ENCODE data around the gene SF3A1. TPM values are rescaled to one million over a fixed set of nuclear protein-coding genes. Genes with fewer than 3 reads are reported as not detected.

The SF3A1 gene
- total and polyA plus RNA-seq, 2 of the 8 experiments (the other 6 are each of a cell fraction or from before 2014, with no cell fraction given): 27.8 to 285 TPM

DNA sequence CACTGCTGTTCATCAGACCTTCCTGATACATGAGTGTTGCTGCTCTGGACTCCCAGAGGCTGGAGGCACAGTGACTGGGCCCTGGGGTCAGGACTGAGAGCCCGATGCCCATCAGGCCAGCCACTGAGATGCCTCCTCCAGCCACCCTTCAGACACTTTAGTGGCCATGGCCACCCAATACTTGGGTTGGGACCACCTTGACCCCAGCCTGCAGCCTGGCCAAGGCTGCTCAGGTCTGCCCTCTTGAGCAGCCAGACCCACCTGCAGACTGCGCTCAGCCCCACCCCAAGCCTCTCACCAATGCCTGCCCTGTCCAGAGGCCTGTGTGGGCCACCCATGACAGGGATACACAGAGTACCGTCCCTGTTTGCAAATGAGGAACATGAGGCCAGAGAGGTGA lies 26.4 kb upstream of the SF3A1 start:
- Histone ChIP-seq H3K79me2 (ENCODE audit: control insufficient read depth in 1 of 2, insufficient read depth in 2 of 2, low read length in 2 of 2) (no peaks in the 10 kb centered on the region; a peak in 1 of 4 replicates), H4K20me1 (replicated peaks in 1 of 2; ENCODE audit: control insufficient read depth in 1 of 2, insufficient read depth in 2 of 2, low read length in 2 of 2) (peaks cover 2% of the 10 kb centered on the region in 2 experiments), H3K27ac (ENCODE audit: low read depth, low read length) (no peak overlapping the region), H3K4me2 (ENCODE audit: insufficient read depth in 1 of 2, low read depth in 2 of 2, low read length in 2 of 2) (no peak overlapping the region), H2AK5ac (ENCODE audit: low read depth, low read length) (no peak overlapping the region), H3K36me3 (ENCODE audit: control insufficient read depth in 2 of 4, insufficient read depth in 4 of 4, low read length in 3 of 4) (peaks cover 0 to 4% (median under 1%) of the 10 kb centered on the region in 4 experiments; a peak in 3 of 8 replicates), H2BK120ac (replicated peaks; ENCODE audit: low read depth, low read length) (no peak overlapping the region), H3K9me3 (ENCODE audit: insufficient read depth in 2 of 2, low read depth in 1 of 2, low read length in 1 of 2) (no peaks in the 10 kb centered on the region), H4K91ac (replicated peaks; ENCODE audit: insufficient read length, low read length) (no peak overlapping the region), H4K5ac (ENCODE audit: insufficient read length, low read depth, low read length) (no peak overlapping the region), H3K18ac (ENCODE audit: extremely low read depth, low read length) (no peak overlapping the region), H3K4me3 (ENCODE audit: extremely low read depth in 1 of 4, insufficient read depth in 2 of 4, low read depth in 3 of 4, low read length in 4 of 4) (no peak overlapping the region), H2BK20ac (ENCODE audit: low read length) (no peak overlapping the region), H3K27me3 (replicated peaks in 1 of 4; ENCODE audit: control insufficient read depth in 3 of 4, extremely low read depth in 1 of 4, insufficient read depth in 3 of 4, low read length in 3 of 4) (no peaks in the 10 kb centered on the region), H3K4ac (replicated peaks; ENCODE audit: insufficient read length, low read depth, low read length) (no peak overlapping the region), H2BK12ac (ENCODE audit: low read depth, low read length) (no peak overlapping the region), H3K14ac (ENCODE audit: insufficient read length) (no peak overlapping the region), H4K8ac (ENCODE audit: extremely low read depth, insufficient read depth, low read length) (no peak overlapping the region), H3K56ac (replicated peaks; ENCODE audit: insufficient read length, low read depth, low read length) (no peak overlapping the region), H3K9ac (replicated peaks in 1 of 4; ENCODE audit: extremely low read depth in 1 of 4, low read depth in 3 of 4, low read length in 3 of 4) (no peak overlapping the region), H3K4me1 (replicated peaks in 1 of 4; ENCODE audit: control insufficient read depth in 3 of 4, insufficient read depth in 4 of 4, low read length in 3 of 4) (peaks cover 0 to 7% (median 2%) of the 10 kb centered on the region in 4 experiments; a peak in 4 of 7 replicates), H2AFZ (ENCODE audit: low read length) (no peak overlapping the region), H2BK5ac (ENCODE audit: low read depth, low read length) (no peak overlapping the region), H3K79me1 (ENCODE audit: low read depth, low read length) (no peaks in the 10 kb centered on the region), H2BK15ac (ENCODE audit: low read length) (no peak overlapping the region), H3K23ac (ENCODE audit: insufficient read length) (no peak overlapping the region), H3K23me2 (ENCODE audit: low read depth, low read length) (peaks cover 4% of the 10 kb centered on the region; the same call in 1 of the 2 replicates)
- CTCF ChIA-PET (ENCODE audit: partially characterized antibody): interaction anchor here (0.7 to 2.5 kb wide), 10 partner anchors 9 to 95 kb away, joined by 3 to 10 read pairs (median 5); no protein-coding TSS in a partner anchor
- FAIRE-seq (no peak), DNase-seq (ENCODE audit: low read depth in 1 of 2, low spot score in 2 of 2) (no peak)
- 81% methylated on average over 3 of the region's 3 CpGs; no CpG with 5 or more reads in 1 of the 2 experiments for WGBS, 2 experiments (ENCODE audit: extremely low coverage in 1 of 2, insufficient coverage in 1 of 2, insufficient read length in 1 of 2, insufficient replicate concordance in 2 of 2, low coverage in 1 of 2, low lambda C conversion rate in 2 of 2, missing lambda C conversion rate in 1 of 2)
- no peak for TF ChIP-seq SIX5 (IDR thresholded peaks at IDR 0.05; ENCODE audit: low read depth, low read length)
- no peak for TF ChIP-seq EP300 (IDR thresholded peaks at IDR 0.05; ENCODE audit: borderline replicate concordance in 1 of 2, low read depth in 2 of 2, low read length in 2 of 2)
- no peak for TF ChIP-seq POLR2AphosphoS5 (IDR thresholded peaks at IDR 0.05; ENCODE audit: low read depth, low read length)
- TF ChIP-seq, protein P1, sequence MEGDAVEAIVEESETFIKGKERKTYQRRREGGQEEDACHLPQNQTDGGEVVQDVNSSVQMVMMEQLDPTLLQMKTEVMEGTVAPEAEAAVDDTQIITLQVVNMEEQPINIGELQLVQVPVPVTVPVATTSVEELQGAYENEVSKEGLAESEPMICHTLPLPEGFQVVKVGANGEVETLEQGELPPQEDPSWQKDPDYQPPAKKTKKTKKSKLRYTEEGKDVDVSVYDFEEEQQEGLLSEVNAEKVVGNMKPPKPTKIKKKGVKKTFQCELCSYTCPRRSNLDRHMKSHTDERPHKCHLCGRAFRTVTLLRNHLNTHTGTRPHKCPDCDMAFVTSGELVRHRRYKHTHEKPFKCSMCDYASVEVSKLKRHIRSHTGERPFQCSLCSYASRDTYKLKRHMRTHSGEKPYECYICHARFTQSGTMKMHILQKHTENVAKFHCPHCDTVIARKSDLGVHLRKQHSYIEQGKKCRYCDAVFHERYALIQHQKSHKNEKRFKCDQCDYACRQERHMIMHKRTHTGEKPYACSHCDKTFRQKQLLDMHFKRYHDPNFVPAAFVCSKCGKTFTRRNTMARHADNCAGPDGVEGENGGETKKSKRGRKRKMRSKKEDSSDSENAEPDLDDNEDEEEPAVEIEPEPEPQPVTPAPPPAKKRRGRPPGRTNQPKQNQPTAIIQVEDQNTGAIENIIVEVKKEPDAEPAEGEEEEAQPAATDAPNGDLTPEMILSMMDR (IDR thresholded peaks at IDR 0.05; ENCODE audit: control extremely low read depth in 1 of 3, insufficient read depth in 1 of 3, low read depth in 1 of 3, low read length in 3 of 3): peak in 1 of 3 experiments; percentile 6; a peak in 1 of 4 replicates
- POLR2A ChIA-PET (ENCODE audit: partially characterized antibody): interaction anchor here (1.1 to 3.6 kb wide), 5 partner anchors 10 to 35 kb away, joined by 3 to 14 read pairs (median 4); partner anchors contain the start of genes CCDC157 and SF3A1
